Neutrophil (primary cell): Measurements from ENCODE around the gene TENT4A.

ENCODE experiments used
- H3K27ac ChIP-seq: fragments of 200-600 bp; sonication (generic); 2 replicates; pipeline ENCODE4 v1.5.1; 2016; ENCODE audit warnings: mild to moderate bottlenecking, moderate library complexity
- H3K27me3 ChIP-seq: fragments of 200-600 bp; sonication (generic); 2 replicates; pipeline ENCODE4 v1.6.0; 2016; ENCODE audit warnings: mild to moderate bottlenecking
- H3K36me3 ChIP-seq: fragments of 200-600 bp; sonication (generic); 2 replicates; pipeline ENCODE4 v1.5.1; 2017
- H3K4me1 ChIP-seq, 2 experiments: fragments of 200-600 bp in 1 of 2; sonication (generic) in 1 of 2; 1 replicate in 1 of 2; 2 replicates in 1 of 2; pipeline versions ENCODE4 v1.5.1 to v1.6.1; 2013 to 2016; ENCODE audit warnings: low read depth in 1 of 2, low read length in 1 of 2, mild to moderate bottlenecking in 1 of 2, moderate library complexity in 1 of 2; ENCODE audit not compliant: control insufficient read depth in 1 of 2, insufficient read depth in 1 of 2
- H3K4me3 ChIP-seq, 2 experiments: fragments of 200-600 bp in 1 of 2; sonication (generic) in 1 of 2; 1 replicate in 1 of 2; 2 replicates in 1 of 2; pipeline ENCODE4 v1.5.1; 2013 to 2016; ENCODE audit warnings: low read depth in 1 of 2, low read length in 1 of 2, mild to moderate bottlenecking in 1 of 2, moderate library complexity in 1 of 2
- H3K9me3 ChIP-seq: fragments of 200-600 bp; sonication (generic); 2 replicates; pipeline ENCODE4 v1.5.1; 2016
- CTCF ChIP-seq: fragments of 200-600 bp; sonication (generic); IDR thresholded peaks from 2 replicates; pipeline ENCODE4 v1.5.1; 2016; ENCODE audit warnings: antibody characterized with exemption

TENT4A gene

GRCh38 chr5:6729386-6730310, 16.4 kb downstream of the TENT4A start:
- no peaks in the 10 kb centered on the region for H3K9me3 ChIP-seq
- H3K36me3 ChIP-seq = peaks cover 6% of the 10 kb centered on the region
- no peak for TF ChIP-seq CTCF
- no peak overlapping the region for H3K4me3 ChIP-seq
- H3K4me1 ChIP-seq = peaks cover 0 to 4% of the 10 kb centered on the region in 2 experiments
- H3K27me3 ChIP-seq = no peaks in the 10 kb centered on the region
- no peak overlapping the region for H3K27ac ChIP-seq

- Histone ChIP-seq H3K9me3 (no peaks in the 10 kb centered on the region), H3K4me3 (no peak overlapping the region), H3K27me3 (no peaks in the 10 kb centered on the region), H3K36me3 (peaks cover 6% of the 10 kb centered on the region), H3K27ac (no peak overlapping the region), H3K4me1 (peaks cover 0 to 4% of the 10 kb centered on the region in 2 experiments)
- no peak for TF ChIP-seq CTCF
These were observed 17.2 kb downstream of the TENT4A start for GRCh38 chr5:6730407-6730806.

GRCh38 chr5:6730807-6731206, 17.6 kb downstream of the TENT4A start:
- Histone ChIP-seq H3K36me3 (peaks cover 6% of the 10 kb centered on the region), H3K9me3 (no peaks in the 10 kb centered on the region), H3K4me3 (no peak overlapping the region), H3K4me1 (peaks cover 0 to 4% of the 10 kb centered on the region in 2 experiments), H3K27ac (no peak overlapping the region), H3K27me3 (no peaks in the 10 kb centered on the region)
- no peak for TF ChIP-seq CTCF

GRCh38 chr5:6731465-6732237, 18.4 kb downstream of the TENT4A start:
- no peaks in the 10 kb centered on the region for H3K27me3 ChIP-seq
- no peaks in the 10 kb centered on the region for H3K36me3 ChIP-seq
- H3K4me3 ChIP-seq = no peak overlapping the region
- no peak for TF ChIP-seq CTCF
- H3K9me3 ChIP-seq = no peaks in the 10 kb centered on the region
- H3K4me1 ChIP-seq = peaks cover 0 to 4% of the 10 kb centered on the region in 2 experiments
- H3K27ac ChIP-seq = no peak overlapping the region

GRCh38 chr5:6732634-6733410, 19.6 kb downstream of the TENT4A start:
- no peaks in the 10 kb centered on the region for H3K27me3 ChIP-seq
- peaks cover 0 to 4% of the 10 kb centered on the region in 2 experiments for H3K4me1 ChIP-seq
- no peaks in the 10 kb centered on the region for H3K9me3 ChIP-seq
- H3K4me3 ChIP-seq = no peak overlapping the region
- H3K27ac ChIP-seq = no peak overlapping the region
- peaks cover 6% of the 10 kb centered on the region for H3K36me3 ChIP-seq
- TF ChIP-seq CTCF = no peak
